Measurements from ENCODE around the gene ZNF275.
"Not testable (repeated sequence)": the region's sequence is repeated elsewhere in the genome, so short reads cannot be mapped to it uniquely, and the experiment has no call there.

ZNF275 gene

DNA sequence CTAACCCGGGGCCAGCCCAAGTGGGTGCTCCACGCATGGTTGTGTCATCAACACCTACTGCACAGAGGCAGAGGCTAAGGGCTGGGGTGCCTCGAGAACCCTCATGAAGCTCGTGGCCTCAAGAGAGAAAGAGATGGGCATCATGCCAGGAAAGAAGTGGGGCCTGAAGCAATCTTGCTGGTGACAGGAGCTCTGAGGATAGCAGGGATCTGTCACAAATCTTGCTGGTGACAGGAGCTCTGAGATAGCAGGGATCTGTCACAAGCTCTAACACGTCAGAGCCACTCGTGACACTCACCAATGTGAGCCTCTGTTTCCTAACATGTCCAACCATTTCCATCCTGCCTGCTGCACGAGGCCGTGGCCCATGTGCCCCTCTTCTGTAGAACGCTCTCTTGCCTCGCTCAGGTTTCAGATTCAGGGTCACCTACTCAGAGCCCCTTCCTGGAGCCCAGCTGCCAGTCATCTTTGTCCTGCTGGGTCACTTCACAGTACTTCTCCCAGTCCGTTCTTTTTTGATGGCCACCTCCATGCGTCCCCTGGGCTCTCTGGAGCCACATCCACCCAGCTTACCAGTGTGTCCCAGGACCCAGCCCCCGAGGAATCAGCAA, 46.1 kb downstream of the ZNF275 start:
- Histone ChIP-seq H3K4me3 (ENCODE audit: low read depth, low read length) (no peak overlapping the region), H3K9me3 (ENCODE audit: control insufficient read depth, insufficient read depth, low read length) (peaks cover 81% of the 10 kb centered on the region), H3K4me1 (ENCODE audit: control insufficient read depth, insufficient read depth, low read length) (no peaks in the 10 kb centered on the region), H3K27ac (ENCODE audit: low read depth, low read length) (no peak overlapping the region), H3K27me3 (ENCODE audit: control insufficient read depth, insufficient read depth, low read length) (no peaks in the 10 kb centered on the region), H3K9ac (ENCODE audit: low read depth, low read length) (no peak overlapping the region), H3K36me3 (ENCODE audit: control insufficient read depth, insufficient read depth, low read length) (no peaks in the 10 kb centered on the region)

GRCh38 chrX:153380691-153381090, 46.7 kb downstream of the ZNF275 start:
- H3K4me1 ChIP-seq (ENCODE audit: control insufficient read depth, insufficient read depth, low read length): no peaks in the 10 kb centered on the region
- no peaks in the 10 kb centered on the region for H3K27me3 ChIP-seq (ENCODE audit: control insufficient read depth, insufficient read depth, low read length)
- no peak overlapping the region for H3K27ac ChIP-seq (ENCODE audit: low read depth, low read length)
- H3K4me3 ChIP-seq (ENCODE audit: low read depth, low read length): no peak overlapping the region
- no peaks in the 10 kb centered on the region for H3K36me3 ChIP-seq (ENCODE audit: control insufficient read depth, insufficient read depth, low read length)
- H3K9ac ChIP-seq (ENCODE audit: low read depth, low read length): no peak overlapping the region
- H3K9me3 ChIP-seq (ENCODE audit: control insufficient read depth, insufficient read depth, low read length): peaks cover 74% of the 10 kb centered on the region

DNA sequence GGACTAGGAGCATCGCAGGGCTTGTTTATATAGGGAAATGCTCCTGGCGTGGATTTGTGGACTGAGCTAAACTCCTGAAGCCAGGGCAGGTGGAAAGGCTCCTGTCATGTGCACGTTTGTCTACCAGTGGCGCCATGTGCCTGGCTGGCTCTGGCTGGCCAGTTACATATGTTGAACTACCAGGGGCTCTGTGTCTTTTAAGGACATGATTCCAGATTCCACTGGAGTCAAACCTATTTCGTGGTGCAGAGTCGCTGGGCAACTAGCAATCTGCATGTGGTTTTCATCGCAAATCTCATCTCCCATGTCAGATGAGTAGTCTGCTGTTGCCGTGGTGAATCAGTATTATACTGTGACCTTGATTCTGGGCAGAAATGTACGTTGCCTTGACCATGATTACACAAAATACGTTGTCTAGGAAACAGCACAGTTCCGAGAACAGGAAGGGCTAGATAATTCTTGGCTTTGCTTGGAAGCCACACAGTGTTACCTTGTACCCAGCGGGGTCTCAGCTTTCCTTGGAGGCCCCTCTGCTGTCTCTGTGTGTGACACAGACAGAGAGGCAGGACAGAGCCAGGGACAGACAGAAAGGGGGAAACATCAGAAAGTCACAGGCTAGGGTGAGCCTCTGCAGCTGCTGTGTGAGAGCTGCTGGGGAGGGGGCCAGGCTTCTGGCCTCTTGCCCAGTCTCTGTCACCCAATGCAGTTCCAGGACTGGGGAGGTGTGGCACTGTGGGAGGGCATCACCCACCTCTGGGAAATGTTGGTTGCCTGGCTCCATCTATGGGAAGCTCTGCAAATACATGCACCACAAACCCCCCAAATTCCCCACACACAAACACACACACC, 48.0 kb downstream of the ZNF275 start:
- no peak overlapping the region for H3K4me3 ChIP-seq (ENCODE audit: low read depth, low read length)
- no peaks in the 10 kb centered on the region for H3K4me1 ChIP-seq (ENCODE audit: control insufficient read depth, insufficient read depth, low read length)
- peaks cover 81% of the 10 kb centered on the region for H3K9me3 ChIP-seq (ENCODE audit: control insufficient read depth, insufficient read depth, low read length)
- no peak overlapping the region for H3K27ac ChIP-seq (ENCODE audit: low read depth, low read length)
- H3K27me3 ChIP-seq (ENCODE audit: control insufficient read depth, insufficient read depth, low read length): no peaks in the 10 kb centered on the region
- no peak overlapping the region for H3K9ac ChIP-seq (ENCODE audit: low read depth, low read length)
- H3K36me3 ChIP-seq (ENCODE audit: control insufficient read depth, insufficient read depth, low read length): no peaks in the 10 kb centered on the region

GRCh38 chrX:153382563-153383482, 48.9 kb downstream of the ZNF275 start:
- Histone ChIP-seq H3K27ac (ENCODE audit: low read depth, low read length) (no peak overlapping the region), H3K4me3 (ENCODE audit: low read depth, low read length) (no peak overlapping the region), H3K36me3 (ENCODE audit: control insufficient read depth, insufficient read depth, low read length) (no peaks in the 10 kb centered on the region), H3K4me1 (ENCODE audit: control insufficient read depth, insufficient read depth, low read length) (no peaks in the 10 kb centered on the region), H3K27me3 (ENCODE audit: control insufficient read depth, insufficient read depth, low read length) (no peaks in the 10 kb centered on the region), H3K9ac (ENCODE audit: low read depth, low read length) (no peak overlapping the region), H3K9me3 (ENCODE audit: control insufficient read depth, insufficient read depth, low read length) (peaks cover 83% of the 10 kb centered on the region)

DNA sequence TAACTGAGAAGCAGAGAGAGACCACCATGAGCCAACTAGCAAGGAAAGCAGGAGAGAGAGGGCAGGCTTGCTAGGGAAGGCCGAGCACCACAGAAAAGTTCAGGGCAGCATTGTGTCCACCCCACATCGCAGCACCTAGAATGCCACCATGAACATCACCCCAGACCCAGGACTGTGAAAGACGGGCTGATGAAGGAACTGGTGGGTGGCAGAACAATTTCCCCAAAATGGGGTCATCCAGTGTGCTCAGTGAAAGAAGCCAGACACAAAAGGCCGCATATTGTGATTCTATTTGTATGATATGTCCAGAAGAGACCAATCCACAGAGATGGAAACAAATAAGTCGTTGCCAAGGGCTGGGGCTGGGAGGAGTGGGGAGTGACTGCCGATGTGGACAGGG, 50.4 kb downstream of the ZNF275 start:
- H3K27me3 ChIP-seq (ENCODE audit: control insufficient read depth, insufficient read depth, low read length): no peaks in the 10 kb centered on the region

DNA sequence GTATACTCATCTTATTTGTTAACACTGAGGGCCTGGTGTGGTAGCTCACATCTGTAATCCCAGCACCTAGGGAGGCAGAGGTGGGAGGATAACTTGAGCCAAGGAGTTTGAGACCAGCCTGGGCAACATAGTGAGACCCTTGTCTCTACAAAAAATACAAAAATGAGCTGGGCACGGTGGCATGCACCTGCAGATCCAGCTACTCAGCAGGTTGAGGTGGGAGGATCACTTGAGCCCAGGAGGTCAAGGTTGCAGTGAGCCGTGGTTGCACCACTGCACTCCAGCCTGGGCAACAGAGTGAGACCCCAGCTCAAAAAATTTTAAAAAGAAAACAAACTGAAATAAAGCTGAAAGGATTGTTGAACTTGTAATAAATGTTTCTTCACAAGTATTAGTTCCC, 51.0 kb downstream of the ZNF275 start:
- H3K27ac ChIP-seq (ENCODE audit: low read depth, low read length); H3K9ac ChIP-seq (ENCODE audit: low read depth, low read length); H3K36me3 ChIP-seq (ENCODE audit: control insufficient read depth, insufficient read depth, low read length); H3K27me3 ChIP-seq (ENCODE audit: control insufficient read depth, insufficient read depth, low read length); H3K4me3 ChIP-seq (ENCODE audit: low read depth, low read length); H3K4me1 ChIP-seq (ENCODE audit: control insufficient read depth, insufficient read depth, low read length): not testable (repeated sequence)
- H3K9me3 ChIP-seq (ENCODE audit: control insufficient read depth, insufficient read depth, low read length): peaks cover 81% of the 10 kb centered on the region

More for the DNA sequence above, 50.4 kb downstream of the ZNF275 start:
- Histone ChIP-seq H3K9me3 (ENCODE audit: control insufficient read depth, insufficient read depth, low read length) (peaks cover 80% of the 10 kb centered on the region), H3K4me3 (ENCODE audit: low read depth, low read length) (no peak overlapping the region), H3K9ac (ENCODE audit: low read depth, low read length) (no peak overlapping the region), H3K27ac (ENCODE audit: low read depth, low read length) (no peak overlapping the region), H3K36me3 (ENCODE audit: control insufficient read depth, insufficient read depth, low read length) (no peaks in the 10 kb centered on the region), H3K4me1 (ENCODE audit: control insufficient read depth, insufficient read depth, low read length) (no peaks in the 10 kb centered on the region)

DNA sequence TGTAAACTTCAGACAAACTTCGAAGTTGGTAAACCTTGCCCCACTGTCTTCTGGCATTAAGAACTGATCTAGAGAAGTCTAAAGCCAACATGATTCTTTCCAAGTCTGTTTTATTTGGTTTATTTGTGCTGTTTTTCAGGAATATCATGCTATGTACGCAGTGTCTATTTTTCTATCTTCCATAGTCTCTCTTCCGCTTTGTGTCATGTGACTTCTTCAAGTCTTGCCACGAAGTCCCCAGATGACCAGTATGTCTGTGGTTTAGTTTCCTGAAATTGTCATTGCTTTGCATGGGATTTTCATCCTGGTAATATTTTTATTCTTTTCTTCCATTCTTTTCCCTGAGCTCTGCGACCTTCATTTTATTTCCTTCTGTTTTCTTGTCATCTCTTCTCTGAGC, 52.1 kb downstream of the ZNF275 start:
- no peaks in the 10 kb centered on the region for H3K4me1 ChIP-seq (ENCODE audit: control insufficient read depth, insufficient read depth, low read length)
- H3K9ac ChIP-seq (ENCODE audit: low read depth, low read length): no peak overlapping the region
- H3K9me3 ChIP-seq (ENCODE audit: control insufficient read depth, insufficient read depth, low read length): peaks cover 81% of the 10 kb centered on the region
- no peak overlapping the region for H3K27ac ChIP-seq (ENCODE audit: low read depth, low read length)
- no peaks in the 10 kb centered on the region for H3K27me3 ChIP-seq (ENCODE audit: control insufficient read depth, insufficient read depth, low read length)
- H3K4me3 ChIP-seq (ENCODE audit: low read depth, low read length): no peak overlapping the region
- H3K36me3 ChIP-seq (ENCODE audit: control insufficient read depth, insufficient read depth, low read length): no peaks in the 10 kb centered on the region

- no peaks in the 10 kb centered on the region for H3K4me1 ChIP-seq (ENCODE audit: control insufficient read depth, insufficient read depth, low read length)
- H3K27me3 ChIP-seq (ENCODE audit: control insufficient read depth, insufficient read depth, low read length): no peaks in the 10 kb centered on the region
- H3K36me3 ChIP-seq (ENCODE audit: control insufficient read depth, insufficient read depth, low read length): no peaks in the 10 kb centered on the region
- no peak overlapping the region for H3K27ac ChIP-seq (ENCODE audit: low read depth, low read length)
- peaks cover 80% of the 10 kb centered on the region for H3K9me3 ChIP-seq (ENCODE audit: control insufficient read depth, insufficient read depth, low read length)
- no peak overlapping the region for H3K4me3 ChIP-seq (ENCODE audit: low read depth, low read length)
- H3K9ac ChIP-seq (ENCODE audit: low read depth, low read length): no peak overlapping the region
Observed at GRCh38 chrX:153387345-153387744, 53.4 kb downstream of the ZNF275 start.

- Histone ChIP-seq H3K4me1 (ENCODE audit: control insufficient read depth, insufficient read depth, low read length) (no peaks in the 10 kb centered on the region), H3K27me3 (ENCODE audit: control insufficient read depth, insufficient read depth, low read length) (no peaks in the 10 kb centered on the region), H3K36me3 (ENCODE audit: control insufficient read depth, insufficient read depth, low read length) (no peaks in the 10 kb centered on the region), H3K27ac (ENCODE audit: low read depth, low read length) (no peak overlapping the region), H3K9me3 (ENCODE audit: control insufficient read depth, insufficient read depth, low read length) (peaks cover 79% of the 10 kb centered on the region), H3K4me3 (ENCODE audit: low read depth, low read length) (no peak overlapping the region), H3K9ac (ENCODE audit: low read depth, low read length) (no peak overlapping the region)
Observed at GRCh38 chrX:153387987-153388721, 54.2 kb downstream of the ZNF275 start.

- Histone ChIP-seq H3K4me1 (ENCODE audit: control insufficient read depth, insufficient read depth, low read length) (no peaks in the 10 kb centered on the region), H3K9ac (ENCODE audit: low read depth, low read length) (no peak overlapping the region), H3K9me3 (ENCODE audit: control insufficient read depth, insufficient read depth, low read length) (peaks cover 79% of the 10 kb centered on the region), H3K27ac (ENCODE audit: low read depth, low read length) (no peak overlapping the region), H3K36me3 (ENCODE audit: control insufficient read depth, insufficient read depth, low read length) (no peaks in the 10 kb centered on the region), H3K27me3 (ENCODE audit: control insufficient read depth, insufficient read depth, low read length) (no peaks in the 10 kb centered on the region), H3K4me3 (ENCODE audit: low read depth, low read length) (no peak overlapping the region)
Observed at GRCh38 chrX:153388722-153389459, 54.9 kb downstream of the ZNF275 start.
